Osteoblast (primary cell): ENCODE measurements around the gene EIF4G3. TPM values are rescaled to one million over a fixed set of nuclear protein-coding genes. Genes with fewer than 3 reads are reported as not detected.

Experiments used
- DNase-seq: peaks from one replicate; pipeline ENCODE4 v3.0.0; 2011; ENCODE audit warnings: low spot score, mixed read lengths; ENCODE audit not compliant: insufficient read length; ENCODE audit errors: missing footprints
- H2AFZ ChIP-seq: 2 replicates; pipeline ENCODE4 v1.6.0; 2011; ENCODE audit warnings: mild to moderate bottlenecking, low read length
- H3K27ac ChIP-seq: 2 replicates; pipeline ENCODE4 v1.5.1; 2011; ENCODE audit warnings: mild to moderate bottlenecking, low read depth, low read length, moderate library complexity
- H3K27me3 ChIP-seq: 2 replicates; pipeline ENCODE4 v1.6.0; 2012; ENCODE audit warnings: mild to moderate bottlenecking, control low read depth, inconsistent platforms, low read length, moderate library complexity; ENCODE audit not compliant: insufficient read depth
- H3K36me3 ChIP-seq: 2 replicates; pipeline ENCODE4 v1.5.1; 2011; ENCODE audit warnings: mild to moderate bottlenecking, low read length, control low read depth, moderate library complexity; ENCODE audit not compliant: insufficient read depth
- H3K4me1 ChIP-seq: 2 replicates; pipeline ENCODE4 v1.5.1; 2011; ENCODE audit warnings: mild to moderate bottlenecking, low read length, control low read depth, moderate library complexity; ENCODE audit not compliant: insufficient read depth
- H3K4me2 ChIP-seq: 2 replicates; pipeline ENCODE4 v1.6.0; 2011; ENCODE audit warnings: mild to moderate bottlenecking, low read length; ENCODE audit not compliant: insufficient read depth
- H3K4me3 ChIP-seq: fragments of 200-600 bp; sonication (generic); 3 replicates; pipeline ENCODE4 v1.5.1; 2012; ENCODE audit warnings: mild to moderate bottlenecking, low read length, inconsistent platforms; ENCODE audit not compliant: insufficient read depth
- H3K79me2 ChIP-seq: 2 replicates; pipeline ENCODE4 v1.6.0; 2012; ENCODE audit warnings: mild to moderate bottlenecking, low read length, control low read depth, inconsistent platforms; ENCODE audit not compliant: insufficient read depth
- H3K9me3 ChIP-seq: 2 replicates; pipeline ENCODE4 v1.5.1; 2011; ENCODE audit warnings: low read depth, low read length, control low read depth
- H4K20me1 ChIP-seq: 2 replicates; pipeline ENCODE4 v1.6.0; 2012; ENCODE audit warnings: mild to moderate bottlenecking, low read length, control low read depth; ENCODE audit not compliant: insufficient read depth
- total RNA-seq: library from RNA; depleted of rRNA; stranded (reverse); fragments of >200 nt; gene quantifications from 2 replicates; pipeline ENCODE4 v1.2.3, GENCODE V29; 2012
- TF ChIP-seq, protein P1 (sequence below): IDR thresholded peaks from 2 replicates; pipeline ENCODE4 v1.5.1; 2011; ENCODE audit warnings: mild to moderate bottlenecking, low read depth, low read length, moderate library complexity; ENCODE audit errors: extremely low read depth

The EIF4G3 gene
- total RNA-seq, 1 donor, result 55.0 TPM

DNA sequence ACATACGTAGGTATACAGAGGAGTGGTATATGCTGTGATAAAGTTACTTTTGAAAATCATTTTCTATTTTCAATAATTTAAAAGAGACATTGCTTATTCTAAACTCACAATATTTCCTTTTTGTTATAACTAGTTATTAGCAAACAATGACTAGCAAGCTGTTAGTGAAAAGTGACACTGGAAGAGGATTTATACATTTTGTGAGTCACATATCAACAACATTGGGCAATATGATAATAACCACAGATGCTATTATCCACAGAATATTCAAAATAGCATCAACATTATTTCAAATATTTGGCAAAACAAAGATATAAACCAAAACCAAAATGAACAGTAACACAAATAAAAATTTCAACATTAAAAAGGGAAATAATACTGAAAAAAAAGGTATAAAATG is 285.6 kb downstream of the EIF4G3 start:
- no peak for DNase-seq
- no peaks in the 10 kb centered on the region for H3K9me3 ChIP-seq
- H3K4me2 ChIP-seq, result no peak overlapping the region
- H2AFZ ChIP-seq, result no peak overlapping the region
- H3K4me1 ChIP-seq, result no peaks in the 10 kb centered on the region
- H3K4me3 ChIP-seq, result no peak overlapping the region
- no peaks in the 10 kb centered on the region for H3K79me2 ChIP-seq
- H3K27ac ChIP-seq, result no peak overlapping the region
- peaks cover 31% of the 10 kb centered on the region for H3K36me3 ChIP-seq
- no peaks in the 10 kb centered on the region for H3K27me3 ChIP-seq
- TF ChIP-seq, protein P1, sequence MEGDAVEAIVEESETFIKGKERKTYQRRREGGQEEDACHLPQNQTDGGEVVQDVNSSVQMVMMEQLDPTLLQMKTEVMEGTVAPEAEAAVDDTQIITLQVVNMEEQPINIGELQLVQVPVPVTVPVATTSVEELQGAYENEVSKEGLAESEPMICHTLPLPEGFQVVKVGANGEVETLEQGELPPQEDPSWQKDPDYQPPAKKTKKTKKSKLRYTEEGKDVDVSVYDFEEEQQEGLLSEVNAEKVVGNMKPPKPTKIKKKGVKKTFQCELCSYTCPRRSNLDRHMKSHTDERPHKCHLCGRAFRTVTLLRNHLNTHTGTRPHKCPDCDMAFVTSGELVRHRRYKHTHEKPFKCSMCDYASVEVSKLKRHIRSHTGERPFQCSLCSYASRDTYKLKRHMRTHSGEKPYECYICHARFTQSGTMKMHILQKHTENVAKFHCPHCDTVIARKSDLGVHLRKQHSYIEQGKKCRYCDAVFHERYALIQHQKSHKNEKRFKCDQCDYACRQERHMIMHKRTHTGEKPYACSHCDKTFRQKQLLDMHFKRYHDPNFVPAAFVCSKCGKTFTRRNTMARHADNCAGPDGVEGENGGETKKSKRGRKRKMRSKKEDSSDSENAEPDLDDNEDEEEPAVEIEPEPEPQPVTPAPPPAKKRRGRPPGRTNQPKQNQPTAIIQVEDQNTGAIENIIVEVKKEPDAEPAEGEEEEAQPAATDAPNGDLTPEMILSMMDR, result no peak
- peaks cover 2% of the 10 kb centered on the region for H4K20me1 ChIP-seq

DNA sequence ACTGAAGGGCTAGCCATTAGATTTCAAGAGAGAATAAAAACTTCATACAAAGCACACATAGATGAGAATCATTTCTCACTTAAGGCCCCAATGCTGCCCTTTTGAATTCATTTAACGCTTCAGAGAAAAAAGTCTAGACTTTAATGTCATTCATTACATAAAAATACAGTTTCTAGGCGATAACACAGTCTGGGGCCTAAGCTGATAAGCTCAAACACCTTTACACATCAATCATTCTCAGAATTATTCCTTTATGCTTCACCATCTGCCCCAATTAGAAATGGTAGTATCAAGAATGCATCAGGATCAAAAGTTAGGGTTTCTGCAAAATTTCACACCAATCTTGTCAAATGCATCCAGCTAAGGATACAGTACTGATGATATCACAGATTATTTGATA is 289.5 kb downstream of the EIF4G3 start:
- Histone ChIP-seq H3K79me2 (no peaks in the 10 kb centered on the region), H2AFZ (no peak overlapping the region), H3K4me3 (no peak overlapping the region), H3K4me2 (no peak overlapping the region), H3K36me3 (peaks cover 19% of the 10 kb centered on the region), H4K20me1 (no peaks in the 10 kb centered on the region), H3K4me1 (no peaks in the 10 kb centered on the region), H3K27me3 (no peaks in the 10 kb centered on the region), H3K9me3 (no peaks in the 10 kb centered on the region), H3K27ac (no peak overlapping the region)
- TF ChIP-seq, protein P1, result no peak
- DNase-seq, result no peak

GRCh38 chr1:20885121-20885520 is 291.6 kb downstream of the EIF4G3 start:
- Histone ChIP-seq H3K4me3 (no peak overlapping the region), H3K79me2 (no peaks in the 10 kb centered on the region), H3K36me3 (peaks cover 12% of the 10 kb centered on the region), H3K27ac (no peak overlapping the region), H2AFZ (no peak overlapping the region), H3K27me3 (no peaks in the 10 kb centered on the region), H4K20me1 (no peaks in the 10 kb centered on the region), H3K4me1 (no peaks in the 10 kb centered on the region), H3K4me2 (no peak overlapping the region), H3K9me3 (no peaks in the 10 kb centered on the region)
- no peak for DNase-seq
- TF ChIP-seq, protein P1, result no peak

GRCh38 chr1:20884513-20884912 is 292.2 kb downstream of the EIF4G3 start:
- H3K27ac ChIP-seq, result no peak overlapping the region
- no peaks in the 10 kb centered on the region for H3K27me3 ChIP-seq
- no peaks in the 10 kb centered on the region for H4K20me1 ChIP-seq
- H3K36me3 ChIP-seq, result peaks cover 13% of the 10 kb centered on the region
- no peaks in the 10 kb centered on the region for H3K79me2 ChIP-seq
- no peaks in the 10 kb centered on the region for H3K4me1 ChIP-seq
- H3K4me2 ChIP-seq, result no peak overlapping the region
- TF ChIP-seq, protein P1, result no peak
- H2AFZ ChIP-seq, result no peak overlapping the region
- H3K9me3 ChIP-seq, result no peaks in the 10 kb centered on the region
- H3K4me3 ChIP-seq, result no peak overlapping the region
- no peak for DNase-seq
